T-helper 2 cell treated with Interferon-gamma antibody and Interleukin-4, amounts not matched to agents 5 μg/mL and 100 μg/mL, for 36 hours (primary cell): ENCODE results near the gene GRB7.
A peak's percentile ranks its signal among the peaks of the same experiment; 100 is the strongest.

ENCODE experiments used
- DNase-seq: peaks from one replicate; pipeline ENCODE4 v3.0.0; 2021; ENCODE audit warnings: low spot score
- H3K27ac Mint-ChIP-seq: one replicate; pipeline ENCODE4 v1.8.0; 2021; ENCODE audit warnings: mild to moderate bottlenecking, mixed read lengths
- H3K27me3 Mint-ChIP-seq: one replicate; pipeline ENCODE4 v1.8.0; 2021; ENCODE audit warnings: low read depth, mixed read lengths
- H3K36me3 Mint-ChIP-seq: one replicate; pipeline ENCODE4 v1.8.0; 2021; ENCODE audit warnings: low read depth, mixed read lengths
- H3K4me1 Mint-ChIP-seq: one replicate; pipeline ENCODE4 v1.8.0; 2021; ENCODE audit warnings: low read depth, mixed read lengths
- H3K4me3 Mint-ChIP-seq: one replicate; pipeline ENCODE4 v1.8.0; 2022; ENCODE audit warnings: mild to moderate bottlenecking, moderate library complexity, mixed read lengths
- H3K9me3 Mint-ChIP-seq: one replicate; pipeline ENCODE4 v1.8.0; 2021; ENCODE audit warnings: mixed read lengths

The GRB7 gene

GRCh38 chr17:39772987-39773934, 35.5 kb downstream of the GRB7 start:
- Mint-ChIP-seq H3K27me3 (no peaks in the 10 kb centered on the region), H3K27ac (peak overlapping the region; percentile 56), H3K36me3 (peaks cover 35% of the 10 kb centered on the region), H3K4me1 (peaks cover 79% of the 10 kb centered on the region), H3K9me3 (no peaks in the 10 kb centered on the region), H3K4me3 (peak overlapping the region; percentile 49)
- DNase-seq = no peak

- H3K36me3 Mint-ChIP-seq = peaks cover 29% of the 10 kb centered on the region
- H3K4me1 Mint-ChIP-seq = peaks cover 75% of the 10 kb centered on the region
- no peaks in the 10 kb centered on the region for H3K27me3 Mint-ChIP-seq
- peak overlapping the region; percentile 66 for H3K4me3 Mint-ChIP-seq
- DNase-seq = no peak
- peak overlapping the region; percentile 73 for H3K27ac Mint-ChIP-seq
- no peaks in the 10 kb centered on the region for H3K9me3 Mint-ChIP-seq
Observed at GRCh38 chr17:39774047-39774446, 36.3 kb downstream of the GRB7 start.

- no peaks in the 10 kb centered on the region for H3K27me3 Mint-ChIP-seq
- peak overlapping the region; percentile 1 for H3K27ac Mint-ChIP-seq
- H3K4me3 Mint-ChIP-seq = peak overlapping the region; percentile 33
- H3K4me1 Mint-ChIP-seq = peaks cover 68% of the 10 kb centered on the region
- H3K36me3 Mint-ChIP-seq = peaks cover 29% of the 10 kb centered on the region
- DNase-seq = no peak
- no peaks in the 10 kb centered on the region for H3K9me3 Mint-ChIP-seq
Observed at GRCh38 chr17:39775031-39775430, 37.3 kb downstream of the GRB7 start.

- no peak for DNase-seq
- no peaks in the 10 kb centered on the region for H3K27me3 Mint-ChIP-seq
- H3K4me1 Mint-ChIP-seq = peaks cover 65% of the 10 kb centered on the region
- peaks cover 32% of the 10 kb centered on the region for H3K36me3 Mint-ChIP-seq
- peak overlapping the region; percentile 80 for H3K4me3 Mint-ChIP-seq
- peak overlapping the region; percentile 74 for H3K27ac Mint-ChIP-seq
- no peaks in the 10 kb centered on the region for H3K9me3 Mint-ChIP-seq
Observed at GRCh38 chr17:39776252-39776651, 38.5 kb downstream of the GRB7 start.

- no peaks in the 10 kb centered on the region for H3K9me3 Mint-ChIP-seq
- peak overlapping the region; percentile 80 for H3K4me3 Mint-ChIP-seq
- no peak for DNase-seq
- H3K27ac Mint-ChIP-seq = peak overlapping the region; percentile 83
- H3K36me3 Mint-ChIP-seq = peaks cover 31% of the 10 kb centered on the region
- peaks cover 64% of the 10 kb centered on the region for H3K4me1 Mint-ChIP-seq
- H3K27me3 Mint-ChIP-seq = no peaks in the 10 kb centered on the region
Observed at GRCh38 chr17:39777534-39778365, 40.0 kb downstream of the GRB7 start.

- H3K4me1 Mint-ChIP-seq = peaks cover 46% of the 10 kb centered on the region
- no peaks in the 10 kb centered on the region for H3K27me3 Mint-ChIP-seq
- peaks cover 35% of the 10 kb centered on the region for H3K36me3 Mint-ChIP-seq
- H3K27ac Mint-ChIP-seq = no peak overlapping the region
- H3K9me3 Mint-ChIP-seq = no peaks in the 10 kb centered on the region
- H3K4me3 Mint-ChIP-seq = no peak overlapping the region
- no peak for DNase-seq
Observed at GRCh38 chr17:39781031-39781860, 43.5 kb downstream of the GRB7 start.

- DNase-seq = no peak
- Mint-ChIP-seq H3K9me3 (no peaks in the 10 kb centered on the region), H3K27me3 (no peaks in the 10 kb centered on the region), H3K4me1 (peaks cover 40% of the 10 kb centered on the region), H3K27ac (no peak overlapping the region), H3K36me3 (peaks cover 33% of the 10 kb centered on the region), H3K4me3 (no peak overlapping the region)
Observed at GRCh38 chr17:39781861-39782213, 44.1 kb downstream of the GRB7 start.

GRCh38 chr17:39782481-39782880, 44.7 kb downstream of the GRB7 start:
- H3K9me3 Mint-ChIP-seq = no peaks in the 10 kb centered on the region
- no peak for DNase-seq
- H3K4me1 Mint-ChIP-seq = peaks cover 40% of the 10 kb centered on the region
- H3K4me3 Mint-ChIP-seq = no peak overlapping the region
- H3K36me3 Mint-ChIP-seq = peaks cover 39% of the 10 kb centered on the region
- no peaks in the 10 kb centered on the region for H3K27me3 Mint-ChIP-seq
- H3K27ac Mint-ChIP-seq = no peak overlapping the region

GRCh38 chr17:39782980-39783379, 45.2 kb downstream of the GRB7 start:
- no peaks in the 10 kb centered on the region for H3K9me3 Mint-ChIP-seq
- H3K4me1 Mint-ChIP-seq = peaks cover 38% of the 10 kb centered on the region
- no peak overlapping the region for H3K27ac Mint-ChIP-seq
- peaks cover 44% of the 10 kb centered on the region for H3K36me3 Mint-ChIP-seq
- DNase-seq = no peak
- no peaks in the 10 kb centered on the region for H3K27me3 Mint-ChIP-seq
- no peak overlapping the region for H3K4me3 Mint-ChIP-seq

GRCh38 chr17:39787041-39787440, 49.3 kb downstream of the GRB7 start:
- DNase-seq = no peak
- Mint-ChIP-seq H3K4me3 (no peak overlapping the region), H3K27ac (no peak overlapping the region), H3K27me3 (no peaks in the 10 kb centered on the region), H3K4me1 (peaks cover 33% of the 10 kb centered on the region), H3K9me3 (no peaks in the 10 kb centered on the region), H3K36me3 (peaks cover 55% of the 10 kb centered on the region)

GRCh38 chr17:39787743-39788484, 50.2 kb downstream of the GRB7 start:
- DNase-seq = no peak
- peaks cover 47% of the 10 kb centered on the region for H3K36me3 Mint-ChIP-seq

GRCh38 chr17:39791111-39791992, 53.6 kb downstream of the GRB7 start:
- H3K27ac Mint-ChIP-seq = peak overlapping the region; percentile 82
- H3K36me3 Mint-ChIP-seq = peaks cover 39% of the 10 kb centered on the region
- H3K4me3 Mint-ChIP-seq = peak overlapping the region; percentile 79
- H3K9me3 Mint-ChIP-seq = no peaks in the 10 kb centered on the region
- no peaks in the 10 kb centered on the region for H3K27me3 Mint-ChIP-seq
- peak; percentile 68 for DNase-seq
- H3K4me1 Mint-ChIP-seq = peaks cover 53% of the 10 kb centered on the region

More at GRCh38 chr17:39787743-39788484, 50.2 kb downstream of the GRB7 start:
- Mint-ChIP-seq H3K4me3 (no peak overlapping the region), H3K4me1 (peaks cover 35% of the 10 kb centered on the region), H3K9me3 (no peaks in the 10 kb centered on the region), H3K27me3 (no peaks in the 10 kb centered on the region), H3K27ac (no peak overlapping the region)
